GM21576 (cell line): ENCODE data around the gene ARHGAP15.
A peak's percentile ranks its signal among the peaks of the same experiment; 100 is the strongest.

Experiments
- ATAC-seq: cut with Tn5 transposase; IDR thresholded peaks from one replicate; pipeline ENCODE4 v1.9.1; 2021; ENCODE audit warnings: mild to moderate bottlenecking, moderate library complexity; ENCODE audit not compliant: unreplicated experiment

Gene ARHGAP15

GRCh38 chr2:143259368-143259958 is 130.2 kb downstream of the ARHGAP15 start:
- ATAC-seq, result no peak

- peak; percentile 63 for ATAC-seq
Observed at GRCh38 chr2:143261986-143262385, 132.8 kb downstream of the ARHGAP15 start.

GRCh38 chr2:143262389-143262788 is 133.2 kb downstream of the ARHGAP15 start:
- no peak for ATAC-seq

DNA sequence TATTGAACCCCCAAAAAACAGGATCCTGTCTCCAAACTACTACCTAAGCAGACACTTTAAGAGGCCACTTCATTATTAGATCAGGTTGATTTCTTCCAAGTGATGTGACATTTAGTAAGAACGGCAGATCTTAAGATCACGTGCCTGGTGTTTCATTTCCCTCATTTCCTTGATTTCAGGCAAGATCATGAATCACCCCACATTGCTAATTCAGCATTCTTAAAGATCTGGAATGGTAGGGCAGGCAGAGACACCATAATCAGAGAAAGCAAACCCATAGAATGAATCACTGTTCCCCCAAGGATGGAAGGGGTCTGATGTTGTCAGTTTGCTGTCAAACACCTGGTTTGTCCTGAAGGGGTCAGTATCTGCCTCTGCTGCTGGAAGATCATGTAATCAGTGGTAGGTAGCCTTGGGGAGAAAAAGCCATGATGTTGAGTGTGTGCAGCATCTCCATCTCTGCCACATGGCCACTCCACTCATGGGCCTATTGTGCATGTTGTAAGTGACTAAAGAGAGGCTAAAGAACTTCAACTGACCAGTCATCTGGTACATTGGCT is 133.9 kb downstream of the ARHGAP15 start:
- ATAC-seq, result no peak

- no peak for ATAC-seq
Observed at GRCh38 chr2:143264851-143265250, 135.6 kb downstream of the ARHGAP15 start.

DNA sequence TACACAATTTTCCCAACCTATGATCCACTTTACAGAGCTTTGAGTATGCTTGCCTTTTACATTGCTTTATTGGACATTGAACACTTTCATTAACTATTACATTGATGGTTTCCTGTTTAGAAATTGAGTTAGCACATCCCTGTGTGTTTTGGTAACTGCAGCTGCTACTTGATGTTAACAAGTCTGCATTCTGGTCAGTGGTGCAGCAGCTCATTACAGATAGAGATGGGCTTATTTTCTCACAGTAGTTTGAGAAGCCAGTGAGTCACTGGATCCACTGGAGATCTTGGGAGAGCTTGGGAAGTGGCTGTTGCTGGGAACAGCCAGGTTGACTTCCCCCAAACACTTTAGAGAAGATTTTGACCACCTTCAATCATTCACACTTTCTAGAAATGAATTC is 150.5 kb downstream of the ARHGAP15 start:
- ATAC-seq, result no peak

- ATAC-seq, result no peak
Observed at GRCh38 chr2:143280097-143280757, 151.0 kb downstream of the ARHGAP15 start.

DNA sequence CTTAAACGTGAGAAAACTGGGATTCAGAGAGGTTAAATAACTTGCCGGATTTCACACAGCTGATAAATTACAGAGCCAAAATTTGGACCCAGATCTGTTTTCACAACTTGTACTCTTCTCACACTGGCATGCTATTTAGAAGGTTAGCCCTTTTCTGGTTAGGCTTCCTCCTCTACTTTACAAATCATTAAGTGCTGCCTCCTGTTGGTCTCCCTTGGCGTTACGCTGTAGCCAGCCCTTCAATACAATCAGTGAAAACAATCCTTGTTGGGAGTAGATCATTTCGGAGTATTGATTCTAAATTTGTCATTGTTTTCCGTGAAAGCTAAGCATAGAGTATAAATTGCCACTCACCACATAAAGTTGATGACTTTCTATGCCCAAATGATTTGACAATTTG is 153.5 kb downstream of the ARHGAP15 start:
- no peak for ATAC-seq

DNA sequence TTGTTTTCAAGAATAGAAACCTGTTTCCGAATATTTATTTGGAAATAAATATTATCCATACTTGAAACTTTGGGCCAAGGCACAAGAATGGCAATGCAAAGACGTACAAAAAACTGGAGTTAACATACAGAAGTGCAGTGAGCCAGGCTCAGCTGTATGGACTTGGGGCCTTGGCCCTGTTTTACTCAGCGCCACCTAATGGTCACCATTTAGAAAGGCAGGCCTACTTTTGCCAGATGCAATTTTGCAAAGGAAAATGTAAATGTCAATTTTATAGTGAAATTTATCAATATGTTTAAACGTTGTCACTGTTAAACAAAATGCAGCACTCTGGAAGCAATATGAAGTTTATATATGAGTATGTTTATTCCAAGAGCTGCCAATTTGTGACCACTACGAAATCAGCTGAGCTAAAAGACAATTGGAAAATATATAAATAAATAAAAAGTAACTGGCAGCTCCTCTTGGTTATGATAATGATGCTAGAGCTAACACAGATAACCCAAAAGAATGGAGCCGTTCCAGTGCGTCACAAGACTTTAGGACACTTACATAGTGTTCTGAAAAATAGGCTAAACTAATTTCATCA is 155.0 kb downstream of the ARHGAP15 start:
- peak; percentile 67 for ATAC-seq

DNA sequence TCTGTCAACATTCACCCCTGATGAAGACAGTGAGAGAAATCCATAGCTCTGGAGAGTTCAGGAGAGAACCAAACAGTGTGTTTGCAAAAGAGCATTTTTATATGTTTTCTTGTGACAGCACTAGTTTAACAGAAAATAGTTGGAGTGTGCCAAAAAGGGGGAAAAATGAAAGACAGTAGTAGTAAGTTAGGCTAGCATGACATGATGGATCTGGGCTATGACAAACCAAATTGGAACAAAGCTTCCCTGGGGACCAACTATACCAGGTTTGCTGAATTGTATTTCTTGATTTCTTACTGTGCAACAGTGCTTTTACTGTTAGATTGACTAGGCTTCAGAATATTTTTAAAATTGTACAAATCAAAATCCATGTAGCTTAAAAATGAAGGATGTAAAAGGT is 159.8 kb downstream of the ARHGAP15 start:
- no peak for ATAC-seq

- ATAC-seq, result no peak
Observed at GRCh38 chr2:143290221-143290620, 161.0 kb downstream of the ARHGAP15 start.

GRCh38 chr2:143294068-143294467 is 164.8 kb downstream of the ARHGAP15 start:
- ATAC-seq, result no peak

DNA sequence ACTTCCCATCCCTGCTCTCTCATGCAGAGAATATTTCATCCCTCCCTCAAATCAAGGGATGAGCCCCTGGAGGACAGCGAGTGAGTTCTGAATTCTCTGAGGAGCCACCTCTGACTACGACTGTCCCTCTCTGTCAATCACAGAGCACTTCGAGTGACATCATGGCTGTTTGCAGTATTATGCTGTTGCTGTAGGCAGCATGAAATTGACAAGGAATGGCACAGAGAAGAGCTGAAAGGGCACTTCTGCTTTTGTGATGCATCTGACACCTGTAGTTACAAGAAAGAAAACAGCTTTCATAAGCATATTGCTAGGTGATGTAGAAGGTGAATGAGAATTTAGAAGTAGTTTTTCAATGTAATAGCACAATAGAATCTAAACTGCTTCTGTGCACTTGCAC is 166.9 kb downstream of the ARHGAP15 start:
- no peak for ATAC-seq

DNA sequence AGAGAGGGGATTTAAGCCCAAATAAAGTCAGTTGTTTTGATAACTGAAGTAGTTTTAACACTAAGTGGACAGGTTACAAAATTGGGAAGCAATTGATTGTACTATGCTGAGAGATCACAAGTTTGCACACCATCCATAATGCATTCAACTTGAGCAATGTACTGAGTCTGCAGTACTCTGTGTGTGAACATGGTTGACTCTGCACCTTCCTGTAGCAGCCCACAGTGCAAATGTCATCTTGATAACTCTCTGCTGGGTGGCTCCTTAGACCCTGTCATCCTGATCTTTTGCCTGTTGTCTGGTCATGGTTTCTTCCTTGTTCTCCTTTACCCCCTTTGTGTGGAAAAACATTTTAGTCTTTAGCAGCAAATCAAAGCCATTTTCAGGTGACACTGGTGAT is 168.0 kb downstream of the ARHGAP15 start:
- ATAC-seq, result no peak

DNA sequence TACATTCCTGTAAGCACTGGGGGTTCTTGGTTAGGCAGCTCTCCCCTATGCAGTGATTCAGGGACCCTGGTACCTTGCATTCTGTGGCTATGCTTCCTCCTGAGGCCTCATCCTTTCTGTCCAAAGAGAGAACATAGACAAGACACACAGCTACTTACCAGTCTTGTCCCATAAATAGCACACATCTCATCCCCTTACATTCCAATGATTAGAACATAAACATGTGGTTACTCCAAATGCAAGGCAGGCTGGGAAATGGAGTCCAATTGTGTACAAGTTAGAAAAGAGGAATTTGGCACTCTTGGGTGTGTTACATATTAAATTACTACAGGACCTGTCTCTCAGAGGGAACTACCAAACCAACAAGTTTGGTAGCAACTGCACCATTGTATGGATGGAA is 171.3 kb downstream of the ARHGAP15 start:
- ATAC-seq, result no peak

- ATAC-seq, result no peak
Observed at GRCh38 chr2:143311426-143311825, 182.2 kb downstream of the ARHGAP15 start.

- ATAC-seq, result no peak
Observed at GRCh38 chr2:143312441-143312840, 183.2 kb downstream of the ARHGAP15 start.

DNA sequence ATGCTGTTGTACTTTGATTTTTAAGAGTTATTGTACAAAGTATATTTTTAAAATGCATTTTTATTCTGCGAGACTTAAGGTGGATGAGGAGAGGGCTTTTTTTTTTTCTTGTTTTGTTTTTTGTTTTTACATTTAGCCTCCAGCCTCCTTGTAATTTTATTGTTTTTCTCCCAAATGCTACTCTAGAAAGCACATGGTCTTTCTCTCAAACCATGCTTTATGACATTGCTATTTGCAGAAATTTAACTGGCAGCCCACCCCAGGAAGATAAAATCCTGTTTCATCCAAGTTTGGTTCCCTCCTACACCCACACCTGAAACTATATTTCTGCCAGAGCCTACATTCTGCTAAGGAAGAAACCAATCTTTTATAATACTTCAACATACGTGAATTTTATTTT is 184.6 kb downstream of the ARHGAP15 start:
- no peak for ATAC-seq

DNA sequence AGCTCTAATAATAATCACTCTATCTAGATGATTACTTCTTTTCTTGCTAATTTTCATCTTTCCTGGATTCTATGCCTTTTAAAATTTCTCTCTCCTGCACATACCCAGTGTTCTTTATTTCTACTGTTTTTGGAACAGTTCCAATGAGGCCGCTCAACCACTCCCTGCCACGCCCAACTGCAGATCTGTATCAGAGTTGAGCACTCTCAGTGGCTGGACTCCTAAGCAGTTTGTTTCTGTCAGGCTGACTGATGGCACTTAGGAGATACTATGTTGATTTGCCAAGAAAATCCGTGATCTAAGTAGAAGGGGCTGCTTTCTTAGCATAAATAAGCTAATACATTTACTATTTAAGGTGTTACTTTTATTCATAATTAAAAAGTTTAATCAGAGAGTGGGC is 192.8 kb downstream of the ARHGAP15 start:
- ATAC-seq, result no peak

GRCh38 chr2:143329288-143329687 is 200.1 kb downstream of the ARHGAP15 start:
- ATAC-seq, result no peak

- ATAC-seq, result no peak
Observed at GRCh38 chr2:143333168-143333791, 204.1 kb downstream of the ARHGAP15 start.

GRCh38 chr2:143333847-143334246 is 204.6 kb downstream of the ARHGAP15 start:
- no peak for ATAC-seq
